B cell (primary cell): ENCODE measurements around the gene GPR137B.
"Not testable (repeated sequence)": the region's sequence is repeated elsewhere in the genome, so short reads cannot be mapped to it uniquely, and the experiment has no call there.

Experiments used
- CTCF ChIP-seq: fragments of 200-600 bp; IDR thresholded peaks from one replicate; pipeline ENCODE4 v1.8.0; 2022; ENCODE audit warnings: antibody characterized with exemption, mild to moderate bottlenecking
- EZH2 ChIP-seq: IDR thresholded peaks from 2 replicates; pipeline ENCODE4 v1.6.1; 2012; ENCODE audit warnings: borderline replicate concordance, low read depth, mild to moderate bottlenecking, moderate library complexity, low read length; ENCODE audit not compliant: insufficient read depth, poor library complexity, severe bottlenecking

- not testable (repeated sequence) for TF ChIP-seq CTCF, EZH2
These were observed 44.1 kb downstream of the GPR137B start for GRCh38 chr1:236186471-236186870.
